CD8-positive, alpha-beta memory T cell (primary cell): ENCODE results near the gene DNAJC3. TPM values are rescaled to one million over a fixed set of nuclear protein-coding genes. Genes with fewer than 3 reads are reported as not detected.
"Not testable (repeated sequence)": the region's sequence is repeated elsewhere in the genome, so short reads cannot be mapped to it uniquely, and the experiment has no call there.

Experiments used
- CTCF ChIA-PET: fragments of 350-600 bp; sonication (Branson Sonifier 250); formaldehyde crosslinking; loops from one replicate; lab custom pipeline; 2021; ENCODE audit warnings: antibody characterized with exemption; lab: Charles Lee
- POLR2A ChIA-PET: fragments of 350-600 bp; sonication (Branson Sonifier 250); formaldehyde crosslinking; loops from one replicate; lab custom pipeline; 2021; ENCODE audit warnings: antibody characterized with exemption; lab: Charles Lee
- DNase-seq, 5 donors: peaks; one replicate each; pipeline versions ENCODE4 v3.0.0 to v3.0.0-alpha.2; 2020 to 2022; ENCODE audit warnings: mixed read lengths in 1 of 5
- H3K27ac ChIP-seq: one replicate; pipeline ENCODE4 v1.7.0; 2013; ENCODE audit warnings: low read depth, mild to moderate bottlenecking, low read length, moderate library complexity
- H3K27me3 ChIP-seq: 2 replicates; pipeline ENCODE4 v1.7.0; 2013; ENCODE audit warnings: low read length, mild to moderate bottlenecking; ENCODE audit not compliant: insufficient read depth, poor library complexity, severe bottlenecking
- H3K36me3 ChIP-seq: 2 replicates; pipeline ENCODE4 v1.7.0; 2013; ENCODE audit warnings: mild to moderate bottlenecking, low read length, moderate library complexity; ENCODE audit not compliant: insufficient read depth
- H3K4me1 ChIP-seq: 2 replicates; pipeline ENCODE4 v1.7.0; 2013; ENCODE audit warnings: mild to moderate bottlenecking, low read length, moderate library complexity; ENCODE audit not compliant: insufficient read depth
- H3K4me3 ChIP-seq: 2 replicates; pipeline ENCODE4 v1.7.0; 2013; ENCODE audit warnings: mild to moderate bottlenecking, low read length
- H3K9me3 ChIP-seq: 2 replicates; pipeline ENCODE4 v1.7.0; 2013; ENCODE audit warnings: mild to moderate bottlenecking, low read length
- H3K27ac Mint-ChIP-seq, 8 donors: one replicate each; pipeline ENCODE4 v1.8.0; 2020 to 2021; ENCODE audit warnings: mixed read lengths in 8 of 8, mild to moderate bottlenecking in 6 of 8, inconsistent platforms in 3 of 8, moderate library complexity in 3 of 8
- H3K27me3 Mint-ChIP-seq, 2 donors: one replicate each; pipeline ENCODE4 v1.8.0; 2020 to 2021; ENCODE audit warnings: mixed read lengths in 2 of 2, mild to moderate bottlenecking in 1 of 2, moderate library complexity in 1 of 2
- H3K36me3 Mint-ChIP-seq, 3 donors: one replicate each; pipeline ENCODE4 v1.8.0; 2020 to 2021; ENCODE audit warnings: mixed read lengths in 3 of 3, inconsistent platforms in 1 of 3, mild to moderate bottlenecking in 1 of 3
- H3K4me1 Mint-ChIP-seq, 3 donors: one replicate each; pipeline ENCODE4 v1.8.0; 2020 to 2021; ENCODE audit warnings: mixed read lengths in 3 of 3, inconsistent platforms in 1 of 3, mild to moderate bottlenecking in 1 of 3
- H3K4me3 Mint-ChIP-seq, 7 donors: one replicate each; pipeline ENCODE4 v1.8.0; 2020 to 2021; ENCODE audit warnings: mixed read lengths in 7 of 7, mild to moderate bottlenecking in 6 of 7, moderate library complexity in 4 of 7, inconsistent platforms in 2 of 7
- H3K9me3 Mint-ChIP-seq, 5 donors: one replicate each; pipeline ENCODE4 v1.8.0; 2020 to 2022; ENCODE audit warnings: mixed read lengths in 5 of 5, mild to moderate bottlenecking in 3 of 5, moderate library complexity in 2 of 5, inconsistent platforms in 1 of 5
- polyA plus RNA-seq: library from polyadenylated mRNA; unstranded; fragments of 300-500 nt; fragmentation: Illumina TruSeq; gene quantifications from one replicate; pipeline ENCODE4 v1.2.3, GENCODE V29; 2021
- total RNA-seq, 2 experiments: library from RNA; stranded (reverse); gene quantifications; one replicate each; pipeline ENCODE4 v1.2.3, GENCODE V29; 2021

The DNAJC3 gene
- total and polyA plus RNA-seq, 3 experiments from 2014 or later = 19.4 to 26.4 (median 26.1) TPM

- Mint-ChIP-seq H3K9me3 (peaks cover 0 to 8% (median 5%) of the 10 kb centered on the region in 5 donors), H3K27me3 (peaks cover 0 to 4% of the 10 kb centered on the region in 2 donors), H3K36me3 (peaks cover 44 to 81% (median 49%) of the 10 kb centered on the region in 3 donors), H3K27ac (peak overlapping the region in 2 of 8 donors; percentile 4 to 39), H3K4me3 (no peak overlapping the region), H3K4me1 (no peaks in the 10 kb centered on the region)
- Histone ChIP-seq H3K4me1 (no peaks in the 10 kb centered on the region), H3K36me3 (peaks cover 15% of the 10 kb centered on the region), H3K27ac (no peak overlapping the region), H3K27me3 (no peaks in the 10 kb centered on the region), H3K9me3 (no peaks in the 10 kb centered on the region), H3K4me3 (no peak overlapping the region)
- CTCF ChIA-PET = no interaction called here
- POLR2A ChIA-PET = no interaction called here
- no peak for DNase-seq
These were observed 110.6 kb downstream of the DNAJC3 start for GRCh38 chr13:95787356-95788099.

GRCh38 chr13:95788100-95788463, 111.1 kb downstream of the DNAJC3 start:
- Histone ChIP-seq H3K4me1 (no peaks in the 10 kb centered on the region), H3K4me3 (no peak overlapping the region), H3K36me3 (peaks cover 15% of the 10 kb centered on the region), H3K27me3 (no peaks in the 10 kb centered on the region), H3K9me3 (no peaks in the 10 kb centered on the region), H3K27ac (no peak overlapping the region)
- DNase-seq = no peak
- Mint-ChIP-seq H3K4me1 (no peaks in the 10 kb centered on the region), H3K27ac (no peak overlapping the region), H3K9me3 (peaks cover 0 to 8% (median 5%) of the 10 kb centered on the region in 5 donors), H3K4me3 (no peak overlapping the region), H3K27me3 (peaks cover 0 to 4% of the 10 kb centered on the region in 2 donors), H3K36me3 (peaks cover 44 to 87% (median 51%) of the 10 kb centered on the region in 3 donors)
- CTCF ChIA-PET = no interaction called here
- POLR2A ChIA-PET = no interaction called here

- H3K27ac ChIP-seq, H3K9me3 ChIP-seq, H3K27ac Mint-ChIP-seq, POLR2A ChIA-PET, H3K27me3 Mint-ChIP-seq, H3K27me3 ChIP-seq, H3K4me3 Mint-ChIP-seq, H3K4me3 ChIP-seq, H3K9me3 Mint-ChIP-seq, DNase-seq, H3K4me1 Mint-ChIP-seq, CTCF ChIA-PET, H3K4me1 ChIP-seq: not testable (repeated sequence)
- H3K36me3 ChIP-seq = peaks cover 15% of the 10 kb centered on the region
- peaks cover 44 to 88% (median 56%) of the 10 kb centered on the region in 3 donors for H3K36me3 Mint-ChIP-seq
These were observed 112.4 kb downstream of the DNAJC3 start for GRCh38 chr13:95789315-95789714.

GRCh38 chr13:95791084-95791722, 114.3 kb downstream of the DNAJC3 start:
- H3K36me3 ChIP-seq = peaks cover 15% of the 10 kb centered on the region
- H3K27me3 ChIP-seq = no peaks in the 10 kb centered on the region

GRCh38 chr13:95793018-95793555, 116.1 kb downstream of the DNAJC3 start:
- Mint-ChIP-seq H3K27me3 (peaks cover 0 to 4% of the 10 kb centered on the region in 2 donors), H3K9me3 (peaks cover 0 to 8% (median 5%) of the 10 kb centered on the region in 5 donors), H3K27ac (no peak overlapping the region), H3K4me3 (no peak overlapping the region), H3K36me3 (peaks cover 29 to 69% (median 44%) of the 10 kb centered on the region in 3 donors), H3K4me1 (no peaks in the 10 kb centered on the region)
- ChIA-PET POLR2A (no interaction called here), CTCF (interaction anchor here (1.3 kb wide), 1 partner anchor 40 kb away, joined by 3 read pairs; no protein-coding TSS in a partner anchor)
- Histone ChIP-seq H3K36me3 (peaks cover 12% of the 10 kb centered on the region), H3K27ac (no peak overlapping the region), H3K4me1 (no peaks in the 10 kb centered on the region), H3K27me3 (no peaks in the 10 kb centered on the region), H3K4me3 (no peak overlapping the region), H3K9me3 (no peaks in the 10 kb centered on the region)
- no peak for DNase-seq

More at GRCh38 chr13:95791084-95791722, 114.3 kb downstream of the DNAJC3 start:
- H3K4me3 ChIP-seq = no peak overlapping the region
- Mint-ChIP-seq H3K4me3 (no peak overlapping the region), H3K4me1 (no peaks in the 10 kb centered on the region), H3K27me3 (peaks cover 0 to 4% of the 10 kb centered on the region in 2 donors), H3K27ac (no peak overlapping the region), H3K9me3 (peaks cover 0 to 8% (median 5%) of the 10 kb centered on the region in 5 donors), H3K36me3 (peaks cover 42 to 85% (median 57%) of the 10 kb centered on the region in 3 donors)
- no peaks in the 10 kb centered on the region for H3K4me1 ChIP-seq
- ChIA-PET POLR2A (no interaction called here), CTCF (no interaction called here)
- DNase-seq = no peak
- H3K27ac ChIP-seq = no peak overlapping the region
- no peaks in the 10 kb centered on the region for H3K9me3 ChIP-seq

- H3K36me3 ChIP-seq = peaks cover 5% of the 10 kb centered on the region
- Mint-ChIP-seq H3K4me3 (no peak overlapping the region), H3K4me1 (no peaks in the 10 kb centered on the region), H3K27me3 (peaks cover 0 to 3% of the 10 kb centered on the region in 2 donors), H3K9me3 (peaks cover 0 to 8% (median 5%) of the 10 kb centered on the region in 5 donors), H3K36me3 (peaks cover 22 to 62% (median 39%) of the 10 kb centered on the region in 3 donors), H3K27ac (peak overlapping the region in 2 of 8 donors; percentile 46 to 66)
- no peak for DNase-seq
- no peaks in the 10 kb centered on the region for H3K27me3 ChIP-seq
- CTCF ChIA-PET = no interaction called here
- no peak overlapping the region for H3K4me3 ChIP-seq
- no peaks in the 10 kb centered on the region for H3K9me3 ChIP-seq
- H3K4me1 ChIP-seq = no peaks in the 10 kb centered on the region
- no peak overlapping the region for H3K27ac ChIP-seq
- POLR2A ChIA-PET = no interaction called here
These were observed 116.8 kb downstream of the DNAJC3 start for GRCh38 chr13:95793781-95794180.

- Histone ChIP-seq H3K4me3 (no peak overlapping the region), H3K36me3 (no peaks in the 10 kb centered on the region), H3K4me1 (no peaks in the 10 kb centered on the region), H3K27ac (no peak overlapping the region), H3K9me3 (no peaks in the 10 kb centered on the region), H3K27me3 (no peaks in the 10 kb centered on the region)
- H3K4me1 Mint-ChIP-seq = no peaks in the 10 kb centered on the region
- peaks cover 2 to 3% of the 10 kb centered on the region in 2 donors for H3K27me3 Mint-ChIP-seq
- CTCF ChIA-PET = no interaction called here
- H3K36me3 Mint-ChIP-seq = peaks cover 0 to 29% (median 19%) of the 10 kb centered on the region in 3 donors
- H3K9me3 Mint-ChIP-seq = no peaks in the 10 kb centered on the region
- POLR2A ChIA-PET = no interaction called here
- DNase-seq = no peak
- H3K27ac Mint-ChIP-seq = no peak overlapping the region
- H3K4me3 Mint-ChIP-seq = no peak overlapping the region
These were observed 120.1 kb downstream of the DNAJC3 start for GRCh38 chr13:95797016-95797415.

- Mint-ChIP-seq H3K4me3 (no peak overlapping the region), H3K27ac (no peak overlapping the region), H3K36me3 (no peaks in the 10 kb centered on the region), H3K9me3 (peaks cover 0 to 5% (median 0%) of the 10 kb centered on the region in 5 donors), H3K27me3 (peaks cover 4 to 23% of the 10 kb centered on the region in 2 donors), H3K4me1 (no peaks in the 10 kb centered on the region)
- H3K27me3 ChIP-seq = no peaks in the 10 kb centered on the region
- no peaks in the 10 kb centered on the region for H3K4me1 ChIP-seq
- no peaks in the 10 kb centered on the region for H3K9me3 ChIP-seq
- ChIA-PET POLR2A (no interaction called here), CTCF (interaction anchor here (1.1 kb wide), 1 partner anchor 19 kb away, joined by 3 read pairs; no protein-coding TSS in a partner anchor)
- no peak overlapping the region for H3K4me3 ChIP-seq
- H3K36me3 ChIP-seq = no peaks in the 10 kb centered on the region
- H3K27ac ChIP-seq = no peak overlapping the region
- DNase-seq = no peak
These were observed 123.5 kb downstream of the DNAJC3 start for GRCh38 chr13:95800436-95800835.
